MG63 (cell line): ENCODE measurements around the gene MTTP. TPM values are rescaled to one million over a fixed set of nuclear protein-coding genes. Genes with fewer than 3 reads are reported as not detected.

Source experiments
- DNase-seq: peaks from one replicate; pipeline ENCODE4 v3.0.0-alpha.2; 2020
- H3K27me3 ChIP-seq: fragments of 250-450 bp; sonication (Bioruptor Pico); 2 replicates; pipeline ENCODE4 v1.5.1; 2020; ENCODE audit warnings: mild to moderate bottlenecking, moderate library complexity
- H3K36me3 ChIP-seq: fragments of 250-450 bp; sonication (Bioruptor Pico); 2 replicates; pipeline ENCODE4 v1.5.1; 2020; ENCODE audit warnings: mild to moderate bottlenecking, moderate library complexity
- H3K4me3 ChIP-seq: fragments of 250-450 bp; sonication (Bioruptor Pico); 2 replicates; pipeline ENCODE4 v1.5.1; 2020; ENCODE audit warnings: mild to moderate bottlenecking, moderate library complexity
- H3K9me3 ChIP-seq: fragments of 250-450 bp; sonication (Bioruptor Pico); 2 replicates; pipeline ENCODE4 v1.5.1; 2020; ENCODE audit warnings: mild to moderate bottlenecking, moderate library complexity
- total RNA-seq: library from RNA; depleted of rRNA; stranded (reverse); fragments of >200 nt; shearing (Covaris generic); gene quantifications from 2 replicates; pipeline ENCODE4 v1.2.3, GENCODE V29; 2014; ENCODE audit warnings: low replicate concordance

MTTP gene
- total RNA-seq, 1 experiment from 2014 or later = not detected

DNA sequence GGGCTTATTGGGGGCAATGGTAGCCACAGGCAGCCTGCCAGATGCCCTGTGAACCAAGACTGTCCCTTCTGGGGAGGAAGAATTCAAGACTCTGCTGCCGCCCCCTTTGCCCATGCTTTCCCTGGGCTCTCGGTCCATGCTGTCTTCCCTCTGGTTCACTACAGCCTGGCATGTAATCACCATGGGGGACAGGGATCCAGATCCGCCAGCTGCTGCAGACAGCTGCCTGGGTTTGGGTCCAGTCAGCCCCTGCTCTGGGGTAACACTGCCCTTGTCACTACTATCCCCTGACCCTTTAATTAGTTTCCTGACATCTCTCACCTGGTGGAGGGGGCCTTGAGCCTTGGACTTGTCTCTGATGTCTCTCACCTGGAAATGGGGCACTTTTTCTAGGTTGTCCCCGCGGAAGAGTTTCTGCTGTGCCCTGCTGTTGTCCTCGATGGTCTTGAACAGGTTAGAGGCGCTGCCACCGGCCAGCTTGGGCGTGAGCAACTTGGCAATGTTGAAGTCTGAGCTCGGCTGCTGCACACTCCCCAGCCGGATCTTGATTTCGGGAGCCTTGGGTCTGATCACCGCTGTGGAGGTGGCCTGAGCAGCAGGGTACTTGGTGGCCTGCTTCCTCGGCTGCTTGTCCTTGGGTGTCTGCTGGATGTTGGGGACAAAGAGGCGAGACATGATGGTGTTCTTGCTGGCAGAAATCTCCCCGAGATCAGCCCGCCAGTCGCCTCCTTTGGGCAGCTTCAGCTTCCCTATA, 76.6 kb downstream of the MTTP start:
- DNase-seq = no peak
- H3K27me3 ChIP-seq = no peaks in the 10 kb centered on the region
- H3K36me3 ChIP-seq = no peaks in the 10 kb centered on the region
- H3K4me3 ChIP-seq = no peak overlapping the region
- no peaks in the 10 kb centered on the region for H3K9me3 ChIP-seq

- Histone ChIP-seq H3K4me3 (no peak overlapping the region), H3K9me3 (no peaks in the 10 kb centered on the region), H3K27me3 (no peaks in the 10 kb centered on the region), H3K36me3 (no peaks in the 10 kb centered on the region)
- no peak for DNase-seq
Observed at GRCh38 chr4:99651811-99652485, 77.3 kb downstream of the MTTP start.

DNA sequence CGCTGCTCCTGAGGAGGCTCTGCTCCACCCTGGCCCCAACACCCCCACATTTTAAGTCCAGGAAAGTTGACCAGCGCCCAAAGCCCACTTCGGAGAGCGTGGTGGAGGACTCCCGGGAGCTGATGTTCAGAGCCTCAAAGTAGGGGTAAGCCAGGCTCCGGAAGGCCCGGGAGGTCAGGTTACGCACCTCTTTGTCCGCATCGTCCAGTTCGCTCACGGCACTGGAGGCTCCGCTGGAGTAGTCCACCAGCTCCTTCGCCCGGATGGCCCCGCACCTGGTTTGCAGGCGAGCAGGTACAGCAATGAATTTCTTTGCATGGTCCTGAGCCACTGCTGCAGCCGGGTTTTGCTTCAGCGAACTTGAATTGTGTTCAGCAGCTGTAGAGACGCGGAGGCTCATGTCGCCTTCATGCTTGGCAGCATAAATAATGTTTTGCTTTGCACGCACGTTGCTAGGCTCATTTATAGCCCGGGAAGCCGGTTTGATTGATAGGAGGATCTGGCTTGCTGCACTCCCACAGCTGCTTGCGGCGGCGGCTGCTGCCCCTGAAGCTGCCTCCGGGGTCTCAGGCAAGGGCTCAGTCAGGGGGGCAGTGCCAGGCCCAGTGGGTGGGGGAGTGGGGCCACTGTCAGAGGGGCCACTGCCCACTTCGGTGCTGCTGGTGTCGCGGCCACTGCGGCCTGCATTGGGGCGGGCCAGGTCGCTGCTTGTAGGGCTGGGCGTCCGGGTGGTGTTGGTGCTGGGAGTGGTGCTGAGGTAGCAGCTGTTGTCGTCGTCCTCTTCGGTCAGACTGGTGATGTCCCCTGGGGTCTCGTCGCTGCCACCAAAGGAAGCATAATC, 78.2 kb downstream of the MTTP start:
- H3K4me3 ChIP-seq = no peak overlapping the region
- H3K27me3 ChIP-seq = no peaks in the 10 kb centered on the region
- H3K36me3 ChIP-seq = no peaks in the 10 kb centered on the region
- DNase-seq = no peak
- no peaks in the 10 kb centered on the region for H3K9me3 ChIP-seq

DNA sequence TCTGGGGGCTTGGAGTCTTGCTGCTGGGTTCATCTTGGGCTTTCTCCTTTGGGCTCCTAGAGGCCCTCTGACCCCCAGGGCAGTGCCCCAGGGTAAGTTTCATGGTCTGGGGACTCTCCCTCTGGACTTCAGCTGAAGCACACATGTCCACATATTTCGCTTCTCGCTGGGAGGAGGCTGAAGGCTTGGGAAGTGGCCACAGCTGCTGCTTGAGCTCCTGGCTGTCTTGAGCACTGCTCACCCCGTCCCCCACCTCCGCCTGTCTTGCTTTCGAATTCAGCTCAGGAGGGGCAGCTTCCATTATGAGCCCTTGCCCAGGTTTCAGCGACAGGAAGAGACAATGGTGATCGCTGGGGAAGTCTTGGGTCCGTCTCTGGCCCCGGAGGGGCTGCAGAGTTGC, 79.3 kb downstream of the MTTP start:
- DNase-seq = no peak
- Histone ChIP-seq H3K4me3 (no peak overlapping the region), H3K36me3 (no peaks in the 10 kb centered on the region), H3K9me3 (no peaks in the 10 kb centered on the region), H3K27me3 (no peaks in the 10 kb centered on the region)

DNA sequence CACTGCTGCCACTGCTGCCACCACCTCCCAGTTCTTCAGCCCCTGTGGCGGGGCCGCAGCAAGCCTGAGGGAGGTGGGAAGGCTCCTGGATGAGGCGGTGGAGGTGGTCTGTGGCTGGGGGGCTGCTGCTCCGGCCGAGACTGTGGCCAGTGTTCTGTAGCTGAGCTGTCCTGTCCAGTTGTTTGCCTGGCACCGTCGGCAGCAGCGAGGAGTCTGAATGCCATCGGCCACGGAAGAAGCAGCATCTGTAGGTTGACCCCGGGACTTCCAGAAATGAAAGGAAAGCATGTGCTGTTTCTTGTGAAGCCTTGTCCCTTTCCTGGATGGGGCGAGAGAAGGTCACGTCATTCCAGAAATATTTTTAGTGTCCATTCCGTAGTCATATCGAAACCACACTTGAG, 79.7 kb downstream of the MTTP start:
- Histone ChIP-seq H3K27me3 (no peaks in the 10 kb centered on the region), H3K4me3 (no peak overlapping the region), H3K36me3 (no peaks in the 10 kb centered on the region), H3K9me3 (no peaks in the 10 kb centered on the region)
- DNase-seq = no peak

DNA sequence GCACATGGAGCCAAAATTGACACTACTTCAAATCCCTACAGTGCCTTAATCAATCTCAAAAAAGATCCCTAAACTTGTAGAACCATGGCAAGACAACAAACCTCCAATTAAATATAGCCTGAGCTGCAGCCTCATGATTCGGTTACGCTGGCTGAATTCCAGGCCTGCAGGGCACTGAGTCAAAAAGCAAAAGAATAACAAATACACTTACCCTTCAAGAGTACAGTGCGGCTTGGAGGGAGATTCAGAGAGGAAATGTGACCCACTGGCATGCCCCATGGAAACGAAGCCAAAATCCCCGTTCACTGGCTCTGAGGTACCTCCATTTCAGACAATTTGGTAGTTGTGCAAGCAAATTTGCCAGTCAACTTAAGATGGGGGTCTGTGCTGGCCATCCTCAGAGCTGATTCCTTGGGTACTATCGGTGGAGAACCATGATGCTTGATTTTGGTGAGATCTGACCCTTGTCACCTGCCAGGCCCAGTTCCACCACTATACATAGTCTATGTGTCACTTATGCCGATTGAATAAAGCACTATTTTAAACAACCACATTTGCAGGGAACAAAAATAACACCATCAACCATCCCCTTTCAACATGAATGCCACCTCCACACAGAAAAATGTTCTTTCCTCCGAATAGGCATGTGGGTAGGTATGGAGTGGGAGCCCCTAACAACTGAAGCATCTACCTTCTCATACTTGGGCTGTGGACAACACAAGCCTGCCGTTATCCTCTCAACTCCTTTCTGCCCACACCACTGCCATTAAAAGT, 80.9 kb downstream of the MTTP start:
- no peaks in the 10 kb centered on the region for H3K36me3 ChIP-seq
- DNase-seq = peak; percentile 69
- no peaks in the 10 kb centered on the region for H3K27me3 ChIP-seq
- no peak overlapping the region for H3K4me3 ChIP-seq
- H3K9me3 ChIP-seq = no peaks in the 10 kb centered on the region

DNA sequence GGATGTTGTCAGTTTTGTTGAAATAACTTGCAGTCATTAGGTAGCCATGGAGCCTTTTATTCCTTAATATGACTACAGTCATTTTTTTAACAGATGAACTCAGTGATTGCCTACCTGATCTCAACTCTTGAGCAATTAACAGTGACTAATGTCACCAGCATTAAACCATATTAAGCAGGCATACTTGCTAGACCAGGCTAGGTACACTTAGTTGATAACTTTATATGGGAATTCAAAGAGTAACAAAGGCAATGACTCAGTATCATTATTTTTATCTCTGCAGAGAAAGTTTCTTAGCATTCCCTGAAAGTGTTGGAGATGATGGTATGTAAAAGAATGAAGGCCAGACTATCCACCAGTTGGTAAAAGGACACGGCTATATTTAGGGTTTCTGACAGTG, 83.2 kb downstream of the MTTP start, which contains the start of gene C4orf54:
Gene C4orf54, minus strand, starts transcription at position 31 of the 400 bp plus-strand sequence. CDS start 3,180 bp downstream, outside the sequence.
- Histone ChIP-seq H3K9me3 (no peaks in the 10 kb centered on the region), H3K36me3 (no peaks in the 10 kb centered on the region)
- no peak for DNase-seq

GRCh38 chr4:99658666-99659065, 84.0 kb downstream of the MTTP start:
- no peak overlapping the region for H3K4me3 ChIP-seq
- H3K27me3 ChIP-seq = no peaks in the 10 kb centered on the region
- H3K9me3 ChIP-seq = no peaks in the 10 kb centered on the region
- no peak for DNase-seq
- no peaks in the 10 kb centered on the region for H3K36me3 ChIP-seq

More for the DNA sequence above, 83.2 kb downstream of the MTTP start, which contains the start of gene C4orf54:
- H3K27me3 ChIP-seq = no peaks in the 10 kb centered on the region
- H3K4me3 ChIP-seq = no peak within 1 kb of the TSS

DNA sequence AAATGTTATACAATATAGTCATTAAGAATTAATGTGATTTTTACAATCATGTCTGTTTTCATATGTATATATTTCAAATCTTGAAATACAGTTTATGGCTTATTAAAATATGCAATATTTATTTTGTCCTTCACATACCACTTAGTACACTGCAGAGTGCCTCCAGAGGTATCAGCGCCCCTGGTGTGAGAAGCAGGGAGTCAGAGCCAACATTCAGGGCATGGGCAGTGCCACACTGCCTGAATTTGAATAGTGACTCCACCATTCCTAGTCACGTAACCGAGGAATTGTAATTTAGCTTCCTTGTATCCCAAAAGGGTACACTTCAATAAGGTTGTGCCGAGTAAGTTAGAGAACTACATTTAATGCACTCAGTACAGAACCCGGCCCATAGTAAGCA, 87.3 kb downstream of the MTTP start:
- Histone ChIP-seq H3K9me3 (no peaks in the 10 kb centered on the region), H3K4me3 (no peak overlapping the region), H3K27me3 (no peaks in the 10 kb centered on the region), H3K36me3 (no peaks in the 10 kb centered on the region)
- DNase-seq = no peak

- no peaks in the 10 kb centered on the region for H3K9me3 ChIP-seq
- no peaks in the 10 kb centered on the region for H3K27me3 ChIP-seq
- H3K4me3 ChIP-seq = no peak overlapping the region
- no peak for DNase-seq
- no peaks in the 10 kb centered on the region for H3K36me3 ChIP-seq
Observed at GRCh38 chr4:99664716-99665115, 90.1 kb downstream of the MTTP start.

GRCh38 chr4:99665983-99666382, 91.4 kb downstream of the MTTP start:
- Histone ChIP-seq H3K4me3 (no peak overlapping the region), H3K9me3 (no peaks in the 10 kb centered on the region; the same call in 1 of the 2 replicates), H3K36me3 (no peaks in the 10 kb centered on the region), H3K27me3 (no peaks in the 10 kb centered on the region)
- DNase-seq = no peak

GRCh38 chr4:99668472-99668871, 93.8 kb downstream of the MTTP start:
- H3K4me3 ChIP-seq = no peak overlapping the region
- peak; percentile 7 for DNase-seq
- H3K36me3 ChIP-seq = no peaks in the 10 kb centered on the region
- H3K27me3 ChIP-seq = no peaks in the 10 kb centered on the region
- H3K9me3 ChIP-seq = no peaks in the 10 kb centered on the region; the same call in 1 of the 2 replicates

- Histone ChIP-seq H3K4me3 (no peak overlapping the region), H3K9me3 (no peaks in the 10 kb centered on the region; the same call in 1 of the 2 replicates), H3K36me3 (no peaks in the 10 kb centered on the region), H3K27me3 (no peaks in the 10 kb centered on the region)
- peak; percentile 39 for DNase-seq
Observed at GRCh38 chr4:99669084-99669483, 94.5 kb downstream of the MTTP start.

GRCh38 chr4:99670409-99671073, 95.9 kb downstream of the MTTP start:
- H3K4me3 ChIP-seq = no peak overlapping the region
- no peaks in the 10 kb centered on the region for H3K36me3 ChIP-seq
- no peaks in the 10 kb centered on the region for H3K27me3 ChIP-seq
- DNase-seq = no peak
- no peaks in the 10 kb centered on the region; the same call in 1 of the 2 replicates for H3K9me3 ChIP-seq
